Central memory CD8-positive, alpha-beta T cell (primary cell): ENCODE results near the gene IFT25.
A peak's percentile ranks its signal among the peaks of the same experiment; 100 is the strongest.
"Not testable (repeated sequence)": the region's sequence is repeated elsewhere in the genome, so short reads cannot be mapped to it uniquely, and the experiment has no call there.

Experiments used
- ATAC-seq: fragments of 150-1000 bp; cut with Tn5 transposase; replicated peaks from 2 replicates; pipeline ENCODE4 v1.10.0; 2022; ENCODE audit warnings: mild to moderate bottlenecking, moderate FRiP score, moderate number of reproducible peaks; ENCODE audit not compliant: poor library complexity, severe bottlenecking; ENCODE audit errors: extremely low read depth
- DNase-seq, 2 donors: peaks; one replicate each; pipeline ENCODE4 v3.0.0; 2021; ENCODE audit warnings: low spot score in 2 of 2
- H3K27ac Mint-ChIP-seq: one replicate; pipeline ENCODE4 v1.8.0; 2022; ENCODE audit warnings: low read depth, mild to moderate bottlenecking, moderate library complexity, mixed read lengths
- H3K27me3 Mint-ChIP-seq: one replicate; pipeline ENCODE4 v1.8.0; 2022; ENCODE audit warnings: mixed read lengths
- H3K36me3 Mint-ChIP-seq: one replicate; pipeline ENCODE4 v1.8.0; 2022; ENCODE audit warnings: mild to moderate bottlenecking, moderate library complexity, mixed read lengths; ENCODE audit not compliant: insufficient read depth
- H3K4me1 Mint-ChIP-seq: one replicate; pipeline ENCODE4 v1.8.0; 2022; ENCODE audit warnings: mixed read lengths
- H3K4me3 Mint-ChIP-seq: one replicate; pipeline ENCODE4 v1.8.0; 2022; ENCODE audit warnings: mild to moderate bottlenecking, moderate library complexity, mixed read lengths
- H3K9me3 Mint-ChIP-seq: one replicate; pipeline ENCODE4 v1.8.0; 2022; ENCODE audit warnings: mixed read lengths

Gene IFT25

GRCh38 chr1:53889304-53890298, 55.9 kb downstream of the IFT25 start, which contains the start of gene YIPF1:
YIPF1 (minus strand) TSS chr1:53889797; CDS start chr1:53888937, 860 bp downstream.
- DNase-seq (peak; percentile 66 to 74), ATAC-seq (peak; percentile 98)
- Mint-ChIP-seq H3K4me3 (peak within 1 kb of the TSS; percentile 96), H3K27me3 (no peaks in the 10 kb centered on the region), H3K9me3 (no peaks in the 10 kb centered on the region), H3K27ac (peak within 1 kb of the TSS; percentile 95), H3K4me1 (peaks cover 51% of the 10 kb centered on the region), H3K36me3 (peaks cover 11% of the 10 kb centered on the region)

- Mint-ChIP-seq H3K27me3 (no peaks in the 10 kb centered on the region), H3K27ac (peak overlapping the region; percentile 95), H3K4me3 (peak overlapping the region; percentile 96), H3K9me3 (no peaks in the 10 kb centered on the region), H3K4me1 (peaks cover 52% of the 10 kb centered on the region), H3K36me3 (peaks cover 14% of the 10 kb centered on the region)
- no peak for DNase-seq
- no peak for ATAC-seq
Observed at GRCh38 chr1:53888681-53889080, 56.8 kb downstream of the IFT25 start.

GRCh38 chr1:53883600-53883999, 61.9 kb downstream of the IFT25 start:
- ATAC-seq, H3K27me3 Mint-ChIP-seq, DNase-seq, H3K4me3 Mint-ChIP-seq, H3K9me3 Mint-ChIP-seq, H3K27ac Mint-ChIP-seq: not testable (repeated sequence)
- Mint-ChIP-seq H3K4me1 (peaks cover 46% of the 10 kb centered on the region), H3K36me3 (peaks cover 32% of the 10 kb centered on the region)

GRCh38 chr1:53881853-53882252, 63.6 kb downstream of the IFT25 start:
- peaks cover 42% of the 10 kb centered on the region for H3K36me3 Mint-ChIP-seq
- ATAC-seq, H3K9me3 Mint-ChIP-seq: not testable (repeated sequence)

GRCh38 chr1:53878492-53879105, 66.9 kb downstream of the IFT25 start:
- DNase-seq (no peak), ATAC-seq (no peak)
- peaks cover 43% of the 10 kb centered on the region for H3K36me3 Mint-ChIP-seq
- H3K27ac Mint-ChIP-seq: no peak overlapping the region
- H3K4me3 Mint-ChIP-seq: no peak overlapping the region
- H3K4me1 Mint-ChIP-seq: peaks cover 15% of the 10 kb centered on the region
- peaks cover 5% of the 10 kb centered on the region for H3K9me3 Mint-ChIP-seq
- H3K27me3 Mint-ChIP-seq: no peaks in the 10 kb centered on the region

More at GRCh38 chr1:53881853-53882252, 63.6 kb downstream of the IFT25 start:
- H3K27ac Mint-ChIP-seq, DNase-seq, H3K4me3 Mint-ChIP-seq, H3K27me3 Mint-ChIP-seq: not testable (repeated sequence)
- H3K4me1 Mint-ChIP-seq: peaks cover 36% of the 10 kb centered on the region

- Mint-ChIP-seq H3K4me1 (peaks cover 15% of the 10 kb centered on the region), H3K36me3 (peaks cover 35% of the 10 kb centered on the region)
- H3K27me3 Mint-ChIP-seq, ATAC-seq, H3K4me3 Mint-ChIP-seq, H3K9me3 Mint-ChIP-seq, DNase-seq, H3K27ac Mint-ChIP-seq: not testable (repeated sequence)
Observed at GRCh38 chr1:53875150-53875549, 70.3 kb downstream of the IFT25 start.

GRCh38 chr1:53871773-53872484, 73.6 kb downstream of the IFT25 start:
- Mint-ChIP-seq H3K27ac (no peak overlapping the region), H3K4me3 (no peak overlapping the region), H3K9me3 (no peaks in the 10 kb centered on the region), H3K27me3 (no peaks in the 10 kb centered on the region), H3K4me1 (peaks cover 6% of the 10 kb centered on the region), H3K36me3 (peaks cover 37% of the 10 kb centered on the region)
- ATAC-seq (no peak), DNase-seq (no peak)
